CD14-positive monocyte (primary cell): Measurements from ENCODE around the gene MAP2K6. TPM values are rescaled to one million over a fixed set of nuclear protein-coding genes. Genes with fewer than 3 reads are reported as not detected.

Source experiments
- DNase-seq, 3 donors: peaks; one replicate each; pipeline ENCODE4 v3.0.0-alpha.2; 2011 to 2022
- H2AFZ ChIP-seq: 2 replicates; pipeline ENCODE4 v1.6.0; 2012; ENCODE audit warnings: mild to moderate bottlenecking, low read depth, low read length, inconsistent platforms; ENCODE audit not compliant: insufficient read depth, poor library complexity, severe bottlenecking
- H3K27ac ChIP-seq, 2 donors: 1 replicate in 1 of 2; 2 replicates in 1 of 2; pipeline ENCODE4 v1.5.1; 2012 to 2013; ENCODE audit warnings: low read length in 2 of 2, control low read depth in 1 of 2, inconsistent platforms in 1 of 2, low read depth in 1 of 2, mild to moderate bottlenecking in 1 of 2
- H3K27me3 ChIP-seq, 2 donors: one replicate each; pipeline versions ENCODE4 v1.6.0 to v1.6.1; 2011 to 2013; ENCODE audit warnings: low read length in 2 of 2; ENCODE audit not compliant: control insufficient read depth in 2 of 2, insufficient read depth in 2 of 2
- H3K36me3 ChIP-seq, 2 donors: replicated peaks in 1 of 2; 1 replicate in 1 of 2; 2 replicates in 1 of 2; pipeline versions ENCODE4 v1.5.1 to v1.6.1; 2012 to 2013; ENCODE audit warnings: low read length in 2 of 2, control low read depth in 1 of 2, inconsistent platforms in 1 of 2, mild to moderate bottlenecking in 1 of 2; ENCODE audit not compliant: insufficient read depth in 2 of 2, control insufficient read depth in 1 of 2
- H3K4me1 ChIP-seq, 2 donors: 1 replicate in 1 of 2; 2 replicates in 1 of 2; pipeline versions ENCODE4 v1.5.1 to v1.6.1; 2012 to 2013; ENCODE audit warnings: low read length in 2 of 2, control low read depth in 1 of 2, inconsistent platforms in 1 of 2, mild to moderate bottlenecking in 1 of 2, moderate library complexity in 1 of 2; ENCODE audit not compliant: insufficient read depth in 2 of 2, control insufficient read depth in 1 of 2
- H3K4me2 ChIP-seq: replicated peaks from 2 replicates; pipeline ENCODE3; 2012; ENCODE audit warnings: low read length, moderate library complexity, mild to moderate bottlenecking; ENCODE audit not compliant: poor library complexity, severe bottlenecking; ENCODE audit errors: extremely low read depth
- H3K4me3 ChIP-seq, 3 experiments: fragments of 200-600 bp in 1 of 3; sonication (generic) in 1 of 3; replicated peaks in 1 of 3; 1 replicate in 2 of 3; 2 replicates in 1 of 3; pipeline ENCODE4 v1.5.1; 2011 to 2013; ENCODE audit warnings: low read length in 3 of 3, mild to moderate bottlenecking in 3 of 3, control low read depth in 2 of 3, low read depth in 2 of 3, inconsistent platforms in 1 of 3, moderate library complexity in 1 of 3
- H3K79me2 ChIP-seq: 2 replicates; pipeline ENCODE4 v1.6.0; 2012; ENCODE audit warnings: mild to moderate bottlenecking, control low read depth, inconsistent platforms, low read length, moderate library complexity; ENCODE audit not compliant: insufficient read depth
- H3K9ac ChIP-seq: 2 replicates; pipeline ENCODE4 v1.6.0; 2017; ENCODE audit warnings: low read length, mild to moderate bottlenecking; ENCODE audit not compliant: insufficient read depth, poor library complexity, severe bottlenecking
- H3K9me3 ChIP-seq, 2 donors: replicated peaks in 1 of 2; 1 replicate in 1 of 2; 2 replicates in 1 of 2; pipeline versions ENCODE4 v1.5.1 to v1.6.1; 2012 to 2013; ENCODE audit warnings: low read length in 2 of 2, control low read depth in 1 of 2; ENCODE audit not compliant: control insufficient read depth in 1 of 2, insufficient read depth in 1 of 2
- H4K20me1 ChIP-seq: 2 replicates; pipeline ENCODE4 v1.6.0; 2012; ENCODE audit warnings: mild to moderate bottlenecking, low read length, control low read depth, moderate library complexity; ENCODE audit not compliant: insufficient read depth
- H3K27ac Mint-ChIP-seq, 7 donors: one replicate each; pipeline ENCODE4 v1.8.0; 2020; ENCODE audit warnings: mild to moderate bottlenecking in 7 of 7, mixed read lengths in 7 of 7, moderate library complexity in 6 of 7, inconsistent platforms in 2 of 7
- H3K27me3 Mint-ChIP-seq, 3 donors: one replicate each; pipeline ENCODE4 v1.8.0; 2021 to 2022; ENCODE audit warnings: low read depth in 3 of 3, mild to moderate bottlenecking in 3 of 3, mixed read lengths in 3 of 3, moderate library complexity in 3 of 3, inconsistent platforms in 1 of 3
- H3K36me3 Mint-ChIP-seq, 2 donors: one replicate each; pipeline ENCODE4 v1.8.0; 2020; ENCODE audit warnings: mixed read lengths in 2 of 2, inconsistent platforms in 1 of 2, mild to moderate bottlenecking in 1 of 2
- H3K4me1 Mint-ChIP-seq: one replicate; pipeline ENCODE4 v1.8.0; 2020; ENCODE audit warnings: mild to moderate bottlenecking, mixed read lengths
- H3K4me3 Mint-ChIP-seq, 2 donors: one replicate each; pipeline ENCODE4 v1.8.0; 2020; ENCODE audit warnings: mild to moderate bottlenecking in 2 of 2, mixed read lengths in 2 of 2, moderate library complexity in 1 of 2
- H3K9me3 Mint-ChIP-seq, 7 donors: one replicate each; pipeline ENCODE4 v1.8.0; 2020 to 2022; ENCODE audit warnings: mixed read lengths in 7 of 7, mild to moderate bottlenecking in 6 of 7, moderate library complexity in 6 of 7, inconsistent platforms in 2 of 7
- CTCF ChIP-seq: fragments of 200-600 bp; IDR thresholded peaks from one replicate; pipeline ENCODE4 v1.8.0; 2022; ENCODE audit warnings: antibody characterized with exemption, mild to moderate bottlenecking
- WGBS: methylation state at CpG from one replicate; pipeline ENCODE4 v1.1.5; 2013; ENCODE audit warnings: missing lambda C conversion rate; ENCODE audit not compliant: insufficient coverage; 5-methylcytosine and 5-hydroxymethylcytosine counted together
- intact Hi-C, 2 donors: fragments of 100-400 bp; cut with micrococcal nuclease; formaldehyde crosslinking; loops; one replicate each; pipeline versions ENCODE4 v1.15.0 to v1.15.1; 2023
- polyA plus RNA-seq, 3 donors: library from polyadenylated mRNA; depleted of rRNA in 1 of 3; unstranded in 2 of 3; stranded (reverse) in 1 of 3; fragments of 300-500 nt in 2 of 3; fragments of >200 nt in 1 of 3; fragmentation: Illumina TruSeq in 2 of 3; gene quantifications; 1 replicate in 2 of 3; 2 replicates in 1 of 3; pipeline ENCODE4 v1.2.3, GENCODE V29; 2012 to 2021

Gene MAP2K6
- polyA plus RNA-seq, 3 donors, result 13.5 to 28.9 (median 18.5) TPM

DNA sequence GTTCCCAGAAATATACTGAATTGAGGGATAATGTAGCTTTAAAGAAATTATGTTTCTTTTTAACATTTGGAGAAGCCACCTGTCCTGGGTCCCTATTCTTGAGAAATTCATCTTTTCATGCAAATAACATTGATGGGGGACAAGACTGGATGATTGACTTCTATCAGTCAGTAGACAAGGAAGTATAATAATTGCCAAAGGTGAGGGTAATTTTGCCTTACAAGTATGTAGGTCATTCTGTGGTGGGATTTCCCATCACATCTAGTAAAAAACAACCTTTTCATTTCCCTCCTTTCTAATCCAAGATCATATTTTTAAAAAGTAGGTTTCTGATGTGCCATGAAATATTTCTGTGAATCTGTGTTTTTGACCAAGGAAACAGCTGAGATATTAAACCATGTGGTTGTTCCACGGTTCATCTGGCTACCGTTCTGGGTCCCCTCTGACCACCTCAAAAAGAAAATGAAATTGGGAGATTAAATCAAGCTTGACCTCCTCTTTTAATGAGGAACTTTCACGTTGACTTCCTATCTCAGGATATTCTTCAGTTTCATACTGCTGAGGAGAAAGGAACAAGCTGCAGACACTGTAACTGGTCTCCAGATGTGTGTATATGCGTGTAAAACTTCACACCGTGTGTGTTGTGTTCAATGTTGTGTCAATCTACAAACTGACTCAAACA, 138.6 kb downstream of the MAP2K6 start:
- Histone ChIP-seq H3K9me3 (no peaks in the 10 kb centered on the region), H3K36me3 (peaks cover 4 to 50% of the 10 kb centered on the region in 2 donors), H3K4me2 (no peak overlapping the region), H3K79me2 (no peaks in the 10 kb centered on the region), H3K27ac (no peak overlapping the region), H3K4me1 (no peaks in the 10 kb centered on the region), H3K27me3 (no peaks in the 10 kb centered on the region), H4K20me1 (no peaks in the 10 kb centered on the region), H2AFZ (no peak overlapping the region), H3K4me3 (no peak overlapping the region), H3K9ac (no peak overlapping the region)
- intact Hi-C loops, result no loop called here
- no peak for DNase-seq
- no peak for TF ChIP-seq CTCF
- no peak overlapping the region for H3K27ac Mint-ChIP-seq
- 70% methylated on average over 2 of the region's 5 CpGs for WGBS
- H3K4me3 Mint-ChIP-seq, result no peak overlapping the region
- H3K9me3 Mint-ChIP-seq, result no peaks in the 10 kb centered on the region
- H3K36me3 Mint-ChIP-seq, result peaks cover 31 to 38% of the 10 kb centered on the region in 2 donors
- H3K27me3 Mint-ChIP-seq, result no peaks in the 10 kb centered on the region
- peaks cover 5% of the 10 kb centered on the region for H3K4me1 Mint-ChIP-seq

- no peak overlapping the region for H2AFZ ChIP-seq
- H3K9me3 ChIP-seq, result no peaks in the 10 kb centered on the region
- no peak for TF ChIP-seq CTCF
- no peak overlapping the region for H3K27ac ChIP-seq
- intact Hi-C loops, result no loop called here
- H3K4me1 ChIP-seq, result no peaks in the 10 kb centered on the region
- no CpG with 5 or more reads among the region's 2 CpGs for WGBS
- peaks cover 5% of the 10 kb centered on the region for H3K4me1 Mint-ChIP-seq
- H3K4me2 ChIP-seq, result no peak overlapping the region
- H3K27me3 Mint-ChIP-seq, result no peaks in the 10 kb centered on the region
- H3K4me3 ChIP-seq, result no peak overlapping the region
- no peak for DNase-seq
- H3K36me3 Mint-ChIP-seq, result peaks cover 17 to 20% of the 10 kb centered on the region in 2 donors
- no peak overlapping the region for H3K4me3 Mint-ChIP-seq
- peaks cover 4 to 32% of the 10 kb centered on the region in 2 donors for H3K36me3 ChIP-seq
- H3K27me3 ChIP-seq, result no peaks in the 10 kb centered on the region
- no peaks in the 10 kb centered on the region for H4K20me1 ChIP-seq
- H3K79me2 ChIP-seq, result no peaks in the 10 kb centered on the region
- H3K27ac Mint-ChIP-seq, result no peak overlapping the region
- no peak overlapping the region for H3K9ac ChIP-seq
- H3K9me3 Mint-ChIP-seq, result no peaks in the 10 kb centered on the region
These were observed 140.6 kb downstream of the MAP2K6 start for GRCh38 chr17:69555056-69555455.
